Prostate gland (tissue), 2 donors: Measurements from ENCODE around the gene RAP1GAP. TPM values are rescaled to one million over a fixed set of nuclear protein-coding genes. Genes with fewer than 3 reads are reported as not detected.

Source experiments
- DNase-seq: peaks from one replicate; pipeline ENCODE4 v3.0.0-alpha.2; 2019; ENCODE audit warnings: low spot score
- H3K27ac ChIP-seq, 2 donors: fragments of 200-600 bp; sonication (generic); 2 replicates each; pipeline ENCODE4 v1.5.1; 2017 to 2019
- H3K27me3 ChIP-seq: fragments of 200-600 bp; sonication (generic); replicated peaks from 2 replicates; pipeline ENCODE4 v1.5.1; 2019; ENCODE audit not compliant: insufficient read depth
- H3K36me3 ChIP-seq, 2 donors: fragments of 200-600 bp; sonication (generic); 1 replicate in 1 of 2; 2 replicates in 1 of 2; pipeline versions ENCODE4 v1.5.1 to v1.8.1; 2017 to 2019
- H3K4me1 ChIP-seq: fragments of 200-600 bp; sonication (generic); replicated peaks from 2 replicates; pipeline ENCODE4 v1.5.1; 2019
- H3K4me3 ChIP-seq, 2 donors: fragments of 200-600 bp; sonication (generic); 2 replicates each; pipeline ENCODE4 v1.5.1; 2017 to 2019
- H3K9me3 ChIP-seq: fragments of 200-600 bp; sonication (generic); 2 replicates; pipeline ENCODE4 v1.5.1; 2017
- CTCF ChIP-seq, 4 experiments: fragments of 200-600 bp in 2 of 4; fragments of 450-650 bp in 2 of 4; sonication (generic) in 2 of 4; IDR thresholded peaks; 1 replicate in 3 of 4; 2 replicates in 1 of 4; pipeline ENCODE4 v1.5.1; 2016 to 2019; ENCODE audit warnings: antibody characterized with exemption in 4 of 4, mild to moderate bottlenecking in 2 of 4, moderate library complexity in 2 of 4
- POLR2A ChIP-seq: fragments of 450-650 bp; IDR thresholded peaks from one replicate; pipeline ENCODE4 v1.6.1; 2016; ENCODE audit warnings: antibody characterized with exemption, mild to moderate bottlenecking
- POLR2AphosphoS5 ChIP-seq: sonication (generic); formaldehyde crosslinking; IDR thresholded peaks from one replicate; pipeline ENCODE4 v1.6.1; 2017; ENCODE audit warnings: antibody characterized with exemption
- WGBS: methylation state at CpG from one replicate; pipeline ENCODE4 v1.1.5; 2018; 5-methylcytosine and 5-hydroxymethylcytosine counted together
- intact Hi-C: fragments of 100-400 bp; cut with DNase I; formaldehyde crosslinking; loops from one replicate; pipeline ENCODE4 v1.14.2; 2022
- total RNA-seq, 2 donors: library from RNA; depleted of rRNA; stranded (reverse); fragments of >200 nt; gene quantifications; one replicate each; pipeline ENCODE4 v1.1.0, GENCODE V29; 2016

RAP1GAP gene
- total RNA-seq, 2 donors from 2014 or later, result 22.9 to 36.1 TPM

- WGBS, result 66% methylated on average over 12 of the region's 12 CpGs
- Histone ChIP-seq H3K4me3 (no peak overlapping the region), H3K27ac (no peak overlapping the region), H3K36me3 (no peaks in the 10 kb centered on the region), H3K27me3 (no peaks in the 10 kb centered on the region), H3K4me1 (no peaks in the 10 kb centered on the region), H3K9me3 (no peaks in the 10 kb centered on the region)
- intact Hi-C loops, result no loop called here
- DNase-seq, result no peak
- no peak for TF ChIP-seq POLR2A
- TF ChIP-seq CTCF (IDR thresholded peaks at IDR 0.05), result no peak
- TF ChIP-seq POLR2AphosphoS5, result no peak
These were observed 82.9 kb downstream of the RAP1GAP start for GRCh38 chr1:21586222-21586621.

GRCh38 chr1:21585037-21585436 is 84.1 kb downstream of the RAP1GAP start:
- DNase-seq, result no peak
- no peak overlapping the region for H3K27ac ChIP-seq
- no peak overlapping the region for H3K4me3 ChIP-seq
- 79% methylated on average over 9 of the region's 9 CpGs for WGBS
- TF ChIP-seq POLR2A (no peak), POLR2AphosphoS5 (no peak), CTCF (IDR thresholded peaks at IDR 0.05) (no peak)
- no peaks in the 10 kb centered on the region for H3K9me3 ChIP-seq
- no peaks in the 10 kb centered on the region for H3K4me1 ChIP-seq
- no peaks in the 10 kb centered on the region for H3K36me3 ChIP-seq
- no peaks in the 10 kb centered on the region for H3K27me3 ChIP-seq
- intact Hi-C loops, result no loop called here

GRCh38 chr1:21584096-21584495 is 85.1 kb downstream of the RAP1GAP start:
- Histone ChIP-seq H3K27ac (no peak overlapping the region), H3K4me3 (no peak overlapping the region)
- WGBS, result 83% methylated on average over 10 of the region's 10 CpGs

GRCh38 chr1:21579791-21580190 is 89.4 kb downstream of the RAP1GAP start:
- Histone ChIP-seq H3K36me3 (no peaks in the 10 kb centered on the region), H3K27me3 (no peaks in the 10 kb centered on the region), H3K27ac (no peak overlapping the region), H3K9me3 (no peaks in the 10 kb centered on the region), H3K4me1 (no peaks in the 10 kb centered on the region), H3K4me3 (no peak overlapping the region)
- intact Hi-C loops, result loop anchor here (10.0 kb wide), 1 partner anchor 185 kb away; no protein-coding TSS in a partner anchor
- DNase-seq, result no peak
- WGBS, result 64% methylated on average over 3 of the region's 3 CpGs
- TF ChIP-seq POLR2AphosphoS5, result no peak
- TF ChIP-seq POLR2A, result no peak
- no peak for TF ChIP-seq CTCF (IDR thresholded peaks at IDR 0.05)

More at GRCh38 chr1:21584096-21584495, 85.1 kb downstream of the RAP1GAP start:
- no peaks in the 10 kb centered on the region for H3K4me1 ChIP-seq
- no peaks in the 10 kb centered on the region for H3K27me3 ChIP-seq
- intact Hi-C loops, result no loop called here
- no peaks in the 10 kb centered on the region for H3K36me3 ChIP-seq
- DNase-seq, result no peak
- H3K9me3 ChIP-seq, result no peaks in the 10 kb centered on the region
- TF ChIP-seq POLR2A (no peak), POLR2AphosphoS5 (no peak), CTCF (IDR thresholded peaks at IDR 0.05) (no peak)

- Histone ChIP-seq H3K36me3 (no peaks in the 10 kb centered on the region), H3K4me1 (no peaks in the 10 kb centered on the region), H3K4me3 (no peak overlapping the region), H3K27me3 (no peaks in the 10 kb centered on the region), H3K27ac (no peak overlapping the region), H3K9me3 (no peaks in the 10 kb centered on the region)
- intact Hi-C loops, result loop anchor here (10.0 kb wide), 1 partner anchor 183 kb away; no protein-coding TSS in a partner anchor
- DNase-seq, result no peak
- TF ChIP-seq POLR2AphosphoS5 (no peak), CTCF (IDR thresholded peaks at IDR 0.05) (no peak), POLR2A (no peak)
- 87% methylated on average over 9 of the region's 9 CpGs for WGBS
These were observed 91.2 kb downstream of the RAP1GAP start for GRCh38 chr1:21577933-21578332.
